Activated naive CD4-positive, alpha-beta T cell treated with anti-CD3 and anti-CD28 coated beads, Interleukin-2, amount 50 U/mL, for 16 hours (primary cell): ENCODE data around the gene ATP9B.
"Not testable (repeated sequence)": the region's sequence is repeated elsewhere in the genome, so short reads cannot be mapped to it uniquely, and the experiment has no call there.

Experiments used
- DNase-seq: peaks from one replicate; pipeline ENCODE4 v3.0.0-alpha.2; 2020

The ATP9B gene

DNA sequence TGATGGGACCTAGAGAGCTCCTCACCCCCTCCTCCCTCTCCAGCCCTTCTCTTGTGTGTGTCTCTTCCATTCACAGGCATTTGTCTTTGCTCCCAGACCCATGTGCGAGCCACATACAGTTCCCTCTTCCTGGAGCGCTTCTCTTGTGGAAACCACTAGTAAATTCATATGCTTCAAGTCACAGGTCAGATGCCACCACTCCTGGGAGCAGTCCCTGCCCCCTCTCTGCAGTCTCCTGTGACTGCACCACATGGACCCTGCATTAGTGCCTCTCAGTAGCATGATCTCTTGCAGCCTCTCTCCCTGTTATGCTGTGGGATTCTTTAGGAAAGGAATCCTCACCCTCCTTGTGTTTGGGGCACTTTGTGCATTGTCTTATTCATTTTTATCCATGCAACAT lies 230.1 kb downstream of the ATP9B start:
- DNase-seq = no peak

DNA sequence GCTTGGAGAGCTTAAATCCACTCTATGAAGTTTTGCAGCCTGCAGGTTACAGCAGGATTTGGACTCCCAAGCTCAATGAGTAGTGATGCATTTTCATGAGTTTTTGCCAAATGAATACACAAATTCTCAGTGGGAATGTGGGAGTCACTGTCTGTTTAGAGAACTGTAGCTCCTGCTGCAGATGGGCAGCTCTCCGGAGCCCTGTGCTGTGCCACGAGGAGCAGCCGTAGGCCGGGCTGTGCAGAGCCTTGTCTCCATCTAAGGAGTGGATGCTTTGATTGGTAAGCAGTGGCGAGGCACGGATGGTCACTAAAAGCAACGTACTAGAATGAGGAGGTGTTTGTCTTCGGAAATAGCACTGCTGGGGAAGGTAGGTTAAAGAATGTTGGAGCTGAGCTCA lies 230.5 kb downstream of the ATP9B start:
- no peak for DNase-seq

DNA sequence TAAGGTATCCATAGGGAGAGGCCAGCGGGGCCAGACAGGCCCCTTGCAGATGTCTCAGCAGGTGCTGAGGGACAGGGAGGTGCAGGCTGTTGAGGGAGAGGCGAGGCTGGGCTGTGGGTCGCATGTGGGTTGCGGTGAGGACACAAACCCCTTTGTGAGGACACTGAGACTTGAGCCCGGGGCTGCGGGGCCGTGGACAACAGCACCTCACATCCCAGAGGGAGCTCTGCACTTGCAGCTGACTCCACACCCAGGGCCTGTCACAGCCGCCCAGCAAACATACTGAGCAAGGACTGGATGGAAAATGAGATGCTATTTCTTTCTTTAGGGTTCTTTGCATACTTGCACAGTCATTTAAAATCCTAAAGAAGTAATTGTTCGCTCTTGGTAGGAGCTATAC lies 231.2 kb downstream of the ATP9B start:
- no peak for DNase-seq

DNA sequence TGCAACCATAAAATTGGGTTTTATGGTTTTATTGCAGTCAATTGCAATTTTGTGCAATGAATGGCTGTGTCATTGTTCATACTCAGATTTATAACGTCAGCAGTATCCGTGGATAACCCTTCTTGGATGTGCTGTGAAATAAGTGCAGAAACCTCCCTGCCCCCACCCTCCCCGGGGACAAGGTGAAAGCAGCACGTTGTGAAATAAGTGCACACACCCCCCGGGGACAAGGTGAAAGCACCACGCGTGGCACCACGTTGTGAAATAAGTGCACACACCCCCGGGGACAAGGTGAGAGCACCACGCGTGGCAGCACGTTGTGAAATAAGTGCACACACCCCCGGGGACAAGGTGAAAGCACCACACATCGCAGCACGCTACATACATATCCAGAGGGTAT lies 232.9 kb downstream of the ATP9B start:
- DNase-seq = no peak

- no peak for DNase-seq
Measured at GRCh38 chr18:79305911-79306310, 236.7 kb downstream of the ATP9B start.

DNA sequence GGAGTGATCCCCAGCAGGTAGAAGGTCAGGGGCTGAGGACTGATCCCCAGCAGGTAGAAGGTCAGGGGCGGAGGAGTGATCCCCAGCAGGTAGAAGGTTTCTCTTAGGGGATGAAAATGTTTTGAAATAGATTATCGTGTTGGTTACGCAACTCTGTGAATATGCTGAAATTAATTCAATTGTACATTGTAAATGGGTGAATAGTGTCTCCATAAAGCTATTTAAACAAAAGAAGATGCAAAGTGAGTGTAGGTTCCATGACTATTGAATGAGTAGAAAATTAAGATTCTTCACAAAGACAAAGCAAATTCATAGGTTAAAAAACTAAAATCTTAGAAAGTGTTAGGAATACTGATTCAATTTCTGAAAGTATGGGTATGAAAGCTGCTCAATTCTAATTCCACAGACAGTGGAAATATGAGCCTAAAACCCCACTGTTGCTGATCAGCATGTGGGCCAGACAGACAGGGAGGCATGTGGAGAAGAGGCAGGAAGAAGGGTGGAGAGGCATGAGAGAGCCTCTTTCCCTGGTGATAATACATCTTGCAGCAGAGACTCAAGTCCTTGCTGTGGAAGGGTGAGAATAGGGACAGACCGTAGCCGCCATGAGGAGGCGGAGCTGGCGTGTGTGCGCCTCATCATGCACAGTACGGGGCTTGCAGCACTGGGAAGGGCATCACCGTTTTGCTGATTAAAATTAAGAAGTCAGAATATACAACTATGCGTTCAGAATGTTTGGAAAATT lies 240.6 kb downstream of the ATP9B start:
- DNase-seq = no peak

GRCh38 chr18:79314838-79315388 lies 245.7 kb downstream of the ATP9B start:
- no peak for DNase-seq

- no peak for DNase-seq
Measured at GRCh38 chr18:79315596-79315995, 246.4 kb downstream of the ATP9B start.

DNA sequence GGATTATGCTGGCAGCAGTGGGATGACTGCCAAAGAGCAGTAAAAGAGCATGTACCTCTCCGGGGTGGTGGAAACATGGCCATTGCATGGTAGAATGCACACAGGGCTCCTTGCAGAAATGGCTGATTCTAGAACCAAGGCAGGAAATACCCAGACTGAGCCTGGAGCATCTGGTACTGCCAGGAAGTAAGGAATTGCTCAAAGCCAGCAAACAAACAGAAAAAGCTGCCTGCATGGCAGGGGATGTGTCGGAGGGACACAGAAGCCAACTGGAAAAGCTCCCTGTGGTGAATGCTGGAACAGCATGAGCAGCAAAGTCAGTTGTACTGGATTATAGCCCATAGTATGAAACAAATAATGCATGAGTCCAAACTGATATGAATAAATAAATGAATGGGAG lies 248.5 kb downstream of the ATP9B start:
- no peak for DNase-seq

GRCh38 chr18:79318142-79318673 lies 249.0 kb downstream of the ATP9B start:
- no peak for DNase-seq

DNA sequence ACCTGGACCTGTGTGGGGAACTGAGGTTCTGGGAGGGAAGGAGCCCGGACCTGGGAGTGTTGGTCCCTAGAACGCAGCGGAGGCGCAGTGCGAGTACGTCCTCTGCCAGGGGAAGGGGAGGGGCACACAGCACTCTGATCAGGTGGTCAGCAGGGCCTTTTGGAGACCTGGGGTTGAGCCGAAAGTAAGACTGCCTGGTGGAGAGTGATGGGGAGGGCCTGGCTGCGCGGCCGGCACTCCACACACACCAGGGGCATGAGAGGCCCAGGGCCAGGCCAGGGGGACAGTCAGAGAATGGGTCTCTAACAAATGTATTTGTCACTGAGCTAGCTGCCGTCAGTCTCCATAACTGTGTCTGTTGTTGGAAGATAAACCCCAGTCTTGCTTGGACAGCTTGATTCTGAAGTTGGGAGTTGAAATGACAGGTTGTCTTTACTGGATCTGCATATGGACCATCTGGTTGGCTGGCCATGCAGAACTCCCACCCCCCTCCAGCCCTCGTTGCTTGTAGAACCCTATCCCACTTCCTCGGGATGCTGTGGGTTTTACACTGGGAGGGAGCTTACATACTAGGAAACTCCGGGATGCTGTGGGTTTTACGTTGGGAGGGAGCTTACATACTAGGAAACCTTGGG lies 251.1 kb downstream of the ATP9B start:
- no peak for DNase-seq

GRCh38 chr18:79321625-79322405 lies 252.6 kb downstream of the ATP9B start:
- DNase-seq = no peak

DNA sequence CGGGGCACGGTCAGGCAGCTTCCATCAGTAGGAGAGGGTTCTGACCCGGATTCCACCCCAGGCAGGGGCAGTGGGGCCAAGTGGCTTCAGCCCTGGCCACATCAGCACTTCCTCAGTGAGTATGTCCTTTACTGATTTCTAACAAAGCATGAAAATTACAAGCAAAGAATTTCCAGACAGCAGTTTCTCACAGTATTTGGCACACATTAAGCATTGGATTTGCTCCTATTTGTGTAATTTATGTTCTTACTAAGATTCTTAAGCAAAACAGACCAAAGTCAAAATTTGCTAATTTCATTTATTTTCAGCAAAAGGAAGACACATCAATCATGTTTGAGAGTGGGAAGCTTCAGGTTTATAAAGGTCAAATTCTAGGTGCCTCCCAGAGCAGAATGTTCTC lies 253.2 kb downstream of the ATP9B start:
- DNase-seq = no peak

- DNase-seq = no peak
Measured at GRCh38 chr18:79323471-79323870, 254.3 kb downstream of the ATP9B start.

- DNase-seq = no peak
Measured at GRCh38 chr18:79326413-79327198, 257.4 kb downstream of the ATP9B start.

- no peak for DNase-seq
Measured at GRCh38 chr18:79327199-79327721, 258.1 kb downstream of the ATP9B start.

DNA sequence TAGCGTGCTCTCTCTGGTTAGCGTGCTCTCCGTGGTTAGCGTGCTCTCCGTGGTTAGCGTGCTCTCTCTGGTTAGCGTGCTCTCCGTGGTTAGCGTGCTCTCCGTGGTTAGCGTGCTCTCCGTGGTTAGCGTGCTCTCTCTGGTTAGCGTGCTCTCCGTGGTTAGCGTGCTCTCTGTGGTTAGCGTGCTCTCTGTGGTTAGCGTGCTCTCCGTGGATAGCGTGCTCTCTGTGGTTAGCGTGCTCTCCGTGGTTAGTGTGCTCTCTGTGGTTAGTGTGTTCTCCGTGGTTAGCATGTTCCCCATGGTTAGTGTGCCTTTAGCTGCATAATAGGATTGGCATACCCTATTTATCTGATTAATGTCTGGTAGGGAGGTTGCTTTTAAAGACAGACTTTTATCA lies 258.7 kb downstream of the ATP9B start:
- not testable (repeated sequence) for DNase-seq

GRCh38 chr18:79328887-79329286 lies 259.7 kb downstream of the ATP9B start:
- DNase-seq = no peak

GRCh38 chr18:79329786-79330185 lies 260.6 kb downstream of the ATP9B start:
- no peak for DNase-seq

- no peak for DNase-seq
Measured at GRCh38 chr18:79332646-79333045, 263.5 kb downstream of the ATP9B start.

- no peak for DNase-seq
Measured at GRCh38 chr18:79333046-79333445, 263.9 kb downstream of the ATP9B start.

DNA sequence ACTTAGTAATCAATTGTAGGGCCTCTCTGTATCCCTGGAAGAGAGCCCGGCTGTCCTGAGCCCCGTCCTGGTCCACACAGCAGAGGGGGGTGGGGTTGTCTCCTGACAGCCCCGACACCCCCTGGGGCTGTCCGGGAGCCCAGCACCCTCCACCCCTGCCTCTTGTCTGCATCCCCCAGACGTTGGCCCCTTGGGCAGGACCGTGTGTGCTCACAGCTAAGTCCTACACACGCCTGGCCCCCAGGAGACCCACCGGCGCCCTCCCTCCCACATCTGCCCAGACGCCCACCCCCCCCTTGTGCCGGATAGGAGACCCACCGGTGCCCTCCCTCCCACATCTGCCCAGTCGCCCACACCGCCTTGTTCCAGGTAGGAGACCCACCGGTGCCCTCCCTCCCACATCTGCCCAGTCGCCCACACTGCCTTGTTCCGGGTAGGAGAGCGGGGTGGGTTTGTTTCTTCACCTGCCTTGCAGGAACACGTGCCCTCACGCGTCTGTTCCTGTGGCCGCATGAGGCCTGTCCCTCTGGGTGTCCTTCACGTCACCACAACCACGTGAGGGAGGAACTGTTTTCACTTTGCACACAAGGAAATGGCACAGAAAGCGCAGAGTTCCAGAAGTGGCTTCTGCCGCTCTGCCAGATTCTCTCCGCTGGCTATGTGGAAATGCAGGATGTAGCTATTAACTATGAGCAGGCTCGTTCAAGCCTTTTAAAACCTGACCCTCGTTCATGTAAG lies 265.5 kb downstream of the ATP9B start:
- no peak for DNase-seq
